ENCODE results near the gene UNC119. TPM values are rescaled to one million over a fixed set of nuclear protein-coding genes. Genes with fewer than 3 reads are reported as not detected.

The UNC119 gene
- total RNA-seq, 1 experiment from 2014 or later = 68.4 TPM

- TF ChIP-seq EZH2phosphoT487 (IDR thresholded peaks at IDR 0.05; ENCODE audit: borderline replicate concordance, low read length) = no peak
- no peak overlapping the region for H3K9ac ChIP-seq (ENCODE audit: low read length)
- H3F3A ChIP-seq (ENCODE audit: low read length, unreplicated experiment) = no peaks in the 10 kb centered on the region
- no peaks in the 10 kb centered on the region for H3K27me3 ChIP-seq (ENCODE audit: low read length)
- H3K27ac ChIP-seq (ENCODE audit: low read length) = no peak overlapping the region
- H3K9me2 ChIP-seq (replicated peaks; ENCODE audit: low read length) = no peaks in the 10 kb centered on the region
- no TSS peak for BruUV-seq (replicated peaks)
- DNase-seq = no peak
- no peak overlapping the region for H3K4me2 ChIP-seq (ENCODE audit: low read length)
- no peak overlapping the region for H2AFZ ChIP-seq (ENCODE audit: low read length)
- no peaks in the 10 kb centered on the region for H4K20me1 ChIP-seq (ENCODE audit: low read length)
- no peaks in the 10 kb centered on the region for H3K4me1 ChIP-seq (ENCODE audit: insufficient read depth, low read length)
- intact Hi-C loops (cut with micrococcal nuclease) = no loop called here
- CTCF ChIA-PET = no interaction called here
- H3K9me3 ChIP-seq (ENCODE audit: low read length) = no peaks in the 10 kb centered on the region
- no peak for ATAC-seq
- peaks cover 38% of the 10 kb centered on the region for H3K36me3 ChIP-seq (ENCODE audit: low read depth, low read length)
- H3K4me3 ChIP-seq (ENCODE audit: low read length) = no peak overlapping the region
- POLR2A ChIA-PET (ENCODE audit: unreplicated experiment) = no interaction called here
- no peaks in the 10 kb centered on the region for H3K79me2 ChIP-seq (ENCODE audit: low read length)
These were observed 32.0 kb upstream of the UNC119 start for GRCh38 chr17:28584434-28584833.

GRCh38 chr17:28582513-28582912 is 30.1 kb upstream of the UNC119 start:
- peaks cover 41% of the 10 kb centered on the region for H3K36me3 ChIP-seq (ENCODE audit: low read depth, low read length)
- ATAC-seq = no peak

GRCh38 chr17:28580959-28581358 is 28.5 kb upstream of the UNC119 start:
- H3K4me1 ChIP-seq (ENCODE audit: insufficient read depth, low read length) = no peaks in the 10 kb centered on the region
- no peaks in the 10 kb centered on the region for H4K20me1 ChIP-seq (ENCODE audit: low read length)
- POLR2A ChIA-PET (ENCODE audit: unreplicated experiment) = no interaction called here
- DNase-seq = no peak
- no peak overlapping the region for H2AFZ ChIP-seq (ENCODE audit: low read length)
- TF ChIP-seq EZH2 (IDR thresholded peaks at IDR 0.05; ENCODE audit: low read length, unreplicated experiment) (no peak), CTCF (conservative IDR thresholded peaks at IDR 0.05; ENCODE audit: low read depth, low read length) (no peak), EZH2phosphoT487 (IDR thresholded peaks at IDR 0.05; ENCODE audit: borderline replicate concordance, low read length) (no peak)
- no peaks in the 10 kb centered on the region for H3F3A ChIP-seq (ENCODE audit: low read length, unreplicated experiment)
- no peak for ATAC-seq
- H3K36me3 ChIP-seq (ENCODE audit: low read depth, low read length) = peaks cover 37% of the 10 kb centered on the region
- no peaks in the 10 kb centered on the region for H3K9me2 ChIP-seq (replicated peaks; ENCODE audit: low read length)
- H3K27me3 ChIP-seq (ENCODE audit: low read length) = no peaks in the 10 kb centered on the region
- no peaks in the 10 kb centered on the region for H3K9me3 ChIP-seq (ENCODE audit: low read length)
- H3K4me2 ChIP-seq (ENCODE audit: low read length) = no peak overlapping the region
- BruUV-seq (replicated peaks) = no TSS peak
- no peaks in the 10 kb centered on the region for H3K79me2 ChIP-seq (ENCODE audit: low read length)
- no peak overlapping the region for H3K9ac ChIP-seq (ENCODE audit: low read length)
- H3K27ac ChIP-seq (ENCODE audit: low read length) = no peak overlapping the region
- CTCF ChIA-PET = no interaction called here
- H3K4me3 ChIP-seq (ENCODE audit: low read length) = no peak overlapping the region
- intact Hi-C loops (cut with micrococcal nuclease) = no loop called here

More at GRCh38 chr17:28582513-28582912, 30.1 kb upstream of the UNC119 start:
- H3K79me2 ChIP-seq (ENCODE audit: low read length) = no peaks in the 10 kb centered on the region
- BruUV-seq (replicated peaks) = no TSS peak
- POLR2A ChIA-PET (ENCODE audit: unreplicated experiment) = no interaction called here
- TF ChIP-seq EZH2 (IDR thresholded peaks at IDR 0.05; ENCODE audit: low read length, unreplicated experiment) (no peak), CTCF (conservative IDR thresholded peaks at IDR 0.05; ENCODE audit: low read depth, low read length) (no peak), EZH2phosphoT487 (IDR thresholded peaks at IDR 0.05; ENCODE audit: borderline replicate concordance, low read length) (no peak)
- intact Hi-C loops (cut with micrococcal nuclease) = no loop called here
- no peaks in the 10 kb centered on the region for H3K9me3 ChIP-seq (ENCODE audit: low read length)
- no peak for DNase-seq
- H2AFZ ChIP-seq (ENCODE audit: low read length) = no peak overlapping the region
- H3K4me2 ChIP-seq (ENCODE audit: low read length) = no peak overlapping the region
- H3K9me2 ChIP-seq (replicated peaks; ENCODE audit: low read length) = no peaks in the 10 kb centered on the region
- H3F3A ChIP-seq (ENCODE audit: low read length, unreplicated experiment) = no peaks in the 10 kb centered on the region
- no peak overlapping the region for H3K27ac ChIP-seq (ENCODE audit: low read length)
- CTCF ChIA-PET = no interaction called here
- no peaks in the 10 kb centered on the region for H3K27me3 ChIP-seq (ENCODE audit: low read length)
- H3K4me1 ChIP-seq (ENCODE audit: insufficient read depth, low read length) = no peaks in the 10 kb centered on the region
- no peak overlapping the region for H3K4me3 ChIP-seq (ENCODE audit: low read length)
- no peaks in the 10 kb centered on the region for H4K20me1 ChIP-seq (ENCODE audit: low read length)
- H3K9ac ChIP-seq (ENCODE audit: low read length) = no peak overlapping the region
